ENCODE data around the gene KCNIP3. TPM values are rescaled to one million over a fixed set of nuclear protein-coding genes. Genes with fewer than 3 reads are reported as not detected.

The KCNIP3 gene
- polyA plus RNA-seq, 3 donors, result 15.5 to 23.4 (median 19.1) TPM

GRCh38 chr2:95326433-95327140, 29.4 kb downstream of the KCNIP3 start:
- no peak for DNase-seq

GRCh38 chr2:95327861-95328260, 30.7 kb downstream of the KCNIP3 start:
- DNase-seq, result no peak

- DNase-seq, result no peak
These were observed 31.4 kb downstream of the KCNIP3 start for GRCh38 chr2:95328358-95329125.

GRCh38 chr2:95329401-95329800, 32.3 kb downstream of the KCNIP3 start:
- DNase-seq, result no peak

- no peak for DNase-seq
These were observed 33.0 kb downstream of the KCNIP3 start for GRCh38 chr2:95329891-95330793.

- DNase-seq, result no peak
These were observed 33.7 kb downstream of the KCNIP3 start for GRCh38 chr2:95330794-95331338.

- DNase-seq, result no peak
These were observed 34.5 kb downstream of the KCNIP3 start for GRCh38 chr2:95331606-95332005.

- DNase-seq, result no peak
These were observed 34.9 kb downstream of the KCNIP3 start for GRCh38 chr2:95332036-95332435.

- no peak for DNase-seq
These were observed 35.9 kb downstream of the KCNIP3 start for GRCh38 chr2:95333056-95333455.

GRCh38 chr2:95333888-95334338, 36.8 kb downstream of the KCNIP3 start:
- peak; percentile 94 for DNase-seq

- DNase-seq, result no peak
These were observed 37.9 kb downstream of the KCNIP3 start for GRCh38 chr2:95334916-95335641.

GRCh38 chr2:95336406-95336805, 39.3 kb downstream of the KCNIP3 start:
- no peak for DNase-seq

GRCh38 chr2:95337829-95338228, 40.7 kb downstream of the KCNIP3 start:
- no peak for DNase-seq

- DNase-seq, result no peak
These were observed 45.6 kb downstream of the KCNIP3 start for GRCh38 chr2:95342556-95343320.

GRCh38 chr2:95343429-95344214, 46.5 kb downstream of the KCNIP3 start:
- no peak for DNase-seq

- no peak for DNase-seq
These were observed 47.1 kb downstream of the KCNIP3 start for GRCh38 chr2:95344215-95344583.

GRCh38 chr2:95344656-95345055, 47.5 kb downstream of the KCNIP3 start:
- no peak for DNase-seq

- DNase-seq, result peak; percentile 42
These were observed 48.0 kb downstream of the KCNIP3 start for GRCh38 chr2:95345081-95345562.

GRCh38 chr2:95345563-95346230, 48.5 kb downstream of the KCNIP3 start:
- DNase-seq, result peak; percentile 83
